ENCODE measurements around the gene ARFGAP3. TPM values are rescaled to one million over a fixed set of nuclear protein-coding genes. Genes with fewer than 3 reads are reported as not detected.

Gene ARFGAP3
- total RNA-seq, 1 donor from 2014 or later, result 59.5 TPM

DNA sequence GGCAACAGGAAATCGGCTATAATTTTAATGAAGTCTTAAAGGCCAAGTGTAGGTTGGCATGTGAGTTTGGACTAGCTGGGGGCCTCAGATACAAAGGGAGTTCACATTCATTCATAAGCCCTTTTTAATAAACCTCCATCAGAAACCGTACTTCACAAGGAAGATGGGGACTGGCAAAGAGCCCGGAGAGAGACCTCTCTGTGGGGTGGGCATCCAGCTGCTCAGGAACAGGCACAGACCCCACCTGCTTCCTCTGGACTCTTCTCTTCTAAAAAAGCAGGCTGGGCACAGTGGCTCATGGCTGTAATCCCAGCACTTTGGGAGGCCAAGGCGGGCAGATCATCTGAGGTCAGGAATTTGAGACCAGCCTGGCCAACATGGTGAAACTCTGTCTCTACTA is 3.9 kb upstream of the ARFGAP3 start:
- no peak overlapping the region for H3K4me3 Mint-ChIP-seq (ENCODE audit: unreplicated experiment)
- H3K9ac ChIP-seq (ENCODE audit: low read length), result no peak overlapping the region
- H3K79me2 ChIP-seq (ENCODE audit: insufficient read depth, low read length), result peaks cover 6% of the 10 kb centered on the region
- peaks cover 20% of the 10 kb centered on the region for H3K4me1 ChIP-seq (ENCODE audit: insufficient read depth, low read length)
- peaks cover 4% of the 10 kb centered on the region for H3K9me3 ChIP-seq (ENCODE audit: insufficient read depth, low read depth, low read length)
- no peak for FAIRE-seq
- no peaks in the 10 kb centered on the region for H3K36me3 ChIP-seq (ENCODE audit: insufficient read depth, low read length)
- no peaks in the 10 kb centered on the region for H3K27me3 ChIP-seq (ENCODE audit: insufficient read depth, low read length)
- peaks cover 5% of the 10 kb centered on the region for H4K20me1 ChIP-seq (ENCODE audit: insufficient read depth, low read length)
- peaks cover 8% of the 10 kb centered on the region for H3K9me3 Mint-ChIP-seq (ENCODE audit: unreplicated experiment)
- H3K4me2 ChIP-seq (ENCODE audit: low read length), result no peak overlapping the region
- H3K27me3 Mint-ChIP-seq (ENCODE audit: low read depth, unreplicated experiment), result no peaks in the 10 kb centered on the region
- DNase-seq (ENCODE audit: low read depth), result no peak
- TF ChIP-seq, protein P1, sequence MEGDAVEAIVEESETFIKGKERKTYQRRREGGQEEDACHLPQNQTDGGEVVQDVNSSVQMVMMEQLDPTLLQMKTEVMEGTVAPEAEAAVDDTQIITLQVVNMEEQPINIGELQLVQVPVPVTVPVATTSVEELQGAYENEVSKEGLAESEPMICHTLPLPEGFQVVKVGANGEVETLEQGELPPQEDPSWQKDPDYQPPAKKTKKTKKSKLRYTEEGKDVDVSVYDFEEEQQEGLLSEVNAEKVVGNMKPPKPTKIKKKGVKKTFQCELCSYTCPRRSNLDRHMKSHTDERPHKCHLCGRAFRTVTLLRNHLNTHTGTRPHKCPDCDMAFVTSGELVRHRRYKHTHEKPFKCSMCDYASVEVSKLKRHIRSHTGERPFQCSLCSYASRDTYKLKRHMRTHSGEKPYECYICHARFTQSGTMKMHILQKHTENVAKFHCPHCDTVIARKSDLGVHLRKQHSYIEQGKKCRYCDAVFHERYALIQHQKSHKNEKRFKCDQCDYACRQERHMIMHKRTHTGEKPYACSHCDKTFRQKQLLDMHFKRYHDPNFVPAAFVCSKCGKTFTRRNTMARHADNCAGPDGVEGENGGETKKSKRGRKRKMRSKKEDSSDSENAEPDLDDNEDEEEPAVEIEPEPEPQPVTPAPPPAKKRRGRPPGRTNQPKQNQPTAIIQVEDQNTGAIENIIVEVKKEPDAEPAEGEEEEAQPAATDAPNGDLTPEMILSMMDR (IDR thresholded peaks at IDR 0.05; ENCODE audit: insufficient read depth, low read depth, low read length), result no peak
- no peak for TF ChIP-seq EZH2 (IDR thresholded peaks at IDR 0.05; ENCODE audit: insufficient read depth, low read length)
- no peak overlapping the region for H3K27ac Mint-ChIP-seq (ENCODE audit: unreplicated experiment)
- no peak overlapping the region for H2AFZ ChIP-seq (ENCODE audit: low read depth, low read length)
- peaks cover 11% of the 10 kb centered on the region for H3K4me1 Mint-ChIP-seq (ENCODE audit: low read depth, unreplicated experiment)
- no peak overlapping the region for H3K4me3 ChIP-seq (ENCODE audit: insufficient read depth, low read depth, low read length)
- no peak overlapping the region for H3K27ac ChIP-seq (ENCODE audit: low read depth, low read length)
- H3K36me3 Mint-ChIP-seq (ENCODE audit: low read depth, unreplicated experiment), result peaks cover 6% of the 10 kb centered on the region

DNA sequence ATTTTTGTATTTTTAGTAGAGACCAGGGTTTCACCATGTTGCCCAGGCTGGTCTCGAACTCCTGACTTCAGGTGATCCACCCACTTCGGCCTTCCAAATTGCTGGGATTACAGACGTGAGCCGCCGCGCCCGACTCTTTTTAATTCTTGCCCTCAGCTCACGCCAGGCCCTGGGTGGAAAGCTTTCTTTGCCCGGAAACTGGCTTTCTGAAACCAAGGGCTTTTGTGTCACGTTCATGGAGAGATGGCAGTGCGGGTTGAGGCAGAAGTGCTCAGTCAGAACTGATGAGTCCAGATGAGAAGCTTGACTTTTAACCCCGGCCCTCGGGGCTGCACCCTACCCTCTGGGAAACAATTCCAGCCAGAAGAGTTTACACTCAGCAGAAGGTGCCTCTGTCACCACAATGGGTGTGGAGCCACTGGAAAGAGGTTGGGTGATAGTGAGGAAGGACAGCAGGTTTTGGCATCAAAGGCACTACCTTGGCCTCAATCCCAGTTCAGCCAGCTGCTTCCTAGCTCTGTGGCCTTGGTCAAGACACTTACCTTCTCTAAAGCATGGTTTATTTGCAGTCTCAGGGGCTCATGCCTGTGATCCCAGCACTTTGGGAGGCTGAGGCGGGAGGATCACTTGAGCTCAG is 890 bp upstream of the ARFGAP3 start:
- Histone ChIP-seq H3K4me2 (ENCODE audit: low read length) (no peak overlapping the region), H4K20me1 (ENCODE audit: insufficient read depth, low read length) (peaks cover 33% of the 10 kb centered on the region), H3K9me3 (ENCODE audit: insufficient read depth, low read depth, low read length) (peaks cover 4% of the 10 kb centered on the region), H3K27me3 (ENCODE audit: insufficient read depth, low read length) (no peaks in the 10 kb centered on the region), H2AFZ (ENCODE audit: low read depth, low read length) (no peak overlapping the region), H3K27ac (ENCODE audit: low read depth, low read length) (no peak overlapping the region), H3K4me3 (ENCODE audit: insufficient read depth, low read depth, low read length) (no peak overlapping the region), H3K4me1 (ENCODE audit: insufficient read depth, low read length) (peaks cover 22% of the 10 kb centered on the region), H3K9ac (ENCODE audit: low read length) (no peak overlapping the region), H3K79me2 (ENCODE audit: insufficient read depth, low read length) (peaks cover 36% of the 10 kb centered on the region), H3K36me3 (ENCODE audit: insufficient read depth, low read length) (no peaks in the 10 kb centered on the region)
- DNase-seq (ENCODE audit: low read depth) (no peak), FAIRE-seq (no peak)
- TF ChIP-seq, protein P1 (IDR thresholded peaks at IDR 0.05; ENCODE audit: insufficient read depth, low read depth, low read length), result no peak
- no peak for TF ChIP-seq EZH2 (IDR thresholded peaks at IDR 0.05; ENCODE audit: insufficient read depth, low read length)
- Mint-ChIP-seq H3K27me3 (ENCODE audit: low read depth, unreplicated experiment) (no peaks in the 10 kb centered on the region), H3K27ac (ENCODE audit: unreplicated experiment) (no peak overlapping the region), H3K9me3 (ENCODE audit: unreplicated experiment) (peaks cover 6% of the 10 kb centered on the region), H3K4me3 (ENCODE audit: unreplicated experiment) (peak overlapping the region; percentile 66), H3K4me1 (ENCODE audit: low read depth, unreplicated experiment) (peaks cover 10% of the 10 kb centered on the region), H3K36me3 (ENCODE audit: low read depth, unreplicated experiment) (peaks cover 8% of the 10 kb centered on the region)

DNA sequence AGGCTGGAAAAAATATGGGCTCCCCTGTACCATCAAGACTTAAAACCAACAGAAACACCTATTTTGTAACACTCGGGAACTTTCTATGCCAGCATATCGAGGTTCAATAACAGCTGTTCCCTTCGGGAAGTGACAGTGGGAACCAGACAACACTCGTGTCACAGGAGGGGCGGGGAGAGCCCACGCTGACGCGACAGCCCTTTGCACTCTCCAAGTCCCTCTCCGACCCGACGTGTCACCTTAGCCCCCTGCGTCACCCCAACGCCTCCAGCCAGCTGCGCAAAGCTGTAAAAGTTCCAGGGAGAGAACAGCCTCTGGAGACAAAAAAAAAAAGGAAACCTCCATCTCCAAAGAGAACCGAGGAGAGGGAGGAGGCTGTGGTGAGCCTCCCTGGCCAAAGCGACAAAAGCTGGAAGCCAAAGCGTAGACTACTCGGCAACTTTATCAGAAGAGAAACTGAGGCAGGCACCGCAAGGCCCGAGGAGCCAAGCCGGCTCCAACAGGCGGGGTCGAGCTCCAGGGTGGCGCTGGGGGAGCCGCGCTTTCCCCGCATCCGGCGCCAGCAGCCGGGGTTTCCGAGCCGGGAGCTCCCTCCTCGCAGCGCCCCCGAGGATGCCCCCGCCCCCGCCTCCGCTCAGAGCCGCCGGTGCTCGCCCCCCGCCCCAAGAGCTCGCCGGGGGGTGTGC is 751 bp downstream of the ARFGAP3 start:
- peaks cover 52% of the 10 kb centered on the region for H3K79me2 ChIP-seq (ENCODE audit: insufficient read depth, low read length)
- TF ChIP-seq EZH2 (IDR thresholded peaks at IDR 0.05; ENCODE audit: insufficient read depth, low read length), result no peak
- TF ChIP-seq, protein P1 (IDR thresholded peaks at IDR 0.05; ENCODE audit: insufficient read depth, low read depth, low read length), result no peak
- Mint-ChIP-seq H3K27ac (ENCODE audit: unreplicated experiment) (peak overlapping the region; percentile 95), H3K4me1 (ENCODE audit: low read depth, unreplicated experiment) (peaks cover 3% of the 10 kb centered on the region), H3K9me3 (ENCODE audit: unreplicated experiment) (no peaks in the 10 kb centered on the region), H3K36me3 (ENCODE audit: low read depth, unreplicated experiment) (peaks cover 5% of the 10 kb centered on the region), H3K27me3 (ENCODE audit: low read depth, unreplicated experiment) (no peaks in the 10 kb centered on the region), H3K4me3 (ENCODE audit: unreplicated experiment) (peak overlapping the region; percentile 91)
- peaks cover 14% of the 10 kb centered on the region for H3K4me1 ChIP-seq (ENCODE audit: insufficient read depth, low read length)
- peak overlapping the region; percentile 88 for H3K4me3 ChIP-seq (ENCODE audit: insufficient read depth, low read depth, low read length)
- peaks cover 4% of the 10 kb centered on the region for H3K9me3 ChIP-seq (ENCODE audit: insufficient read depth, low read depth, low read length)
- no peaks in the 10 kb centered on the region for H3K27me3 ChIP-seq (ENCODE audit: insufficient read depth, low read length)
- peak overlapping the region; percentile 95 for H3K4me2 ChIP-seq (ENCODE audit: low read length)
- H3K27ac ChIP-seq (ENCODE audit: low read depth, low read length), result peak overlapping the region; percentile 90
- DNase-seq (ENCODE audit: low read depth) (no peak), FAIRE-seq (no peak)
- peaks cover 46% of the 10 kb centered on the region for H4K20me1 ChIP-seq (ENCODE audit: insufficient read depth, low read length)
- peak overlapping the region; percentile 50 for H2AFZ ChIP-seq (ENCODE audit: low read depth, low read length)
- H3K36me3 ChIP-seq (ENCODE audit: insufficient read depth, low read length), result no peaks in the 10 kb centered on the region
- peak overlapping the region; percentile 97 for H3K9ac ChIP-seq (ENCODE audit: low read length)
